Activated CD4-positive, alpha-beta memory T cell treated with anti-CD3 and anti-CD28 coated beads for 36 hours (primary cell): Measurements from ENCODE around the gene ZNF823. TPM values are rescaled to one million over a fixed set of nuclear protein-coding genes. Genes with fewer than 3 reads are reported as not detected.

Experiments
- CTCF ChIA-PET: fragments of 350-600 bp; sonication (Branson Sonifier 250); formaldehyde crosslinking; loops from one replicate; lab custom pipeline; 2021; ENCODE audit warnings: antibody characterized with exemption, inconsistent platforms; lab: Charles Lee
- POLR2A ChIA-PET: fragments of 350-600 bp; sonication (Branson Sonifier 250); formaldehyde crosslinking; loops from one replicate; lab custom pipeline; 2021; ENCODE audit warnings: antibody characterized with exemption; lab: Charles Lee
- DNase-seq: peaks from one replicate; pipeline ENCODE4 v3.0.0-alpha.2; 2020
- H3K27ac Mint-ChIP-seq: one replicate; pipeline ENCODE4 v1.8.0; 2021; ENCODE audit warnings: mixed read lengths
- H3K27me3 Mint-ChIP-seq: one replicate; pipeline ENCODE4 v1.8.0; 2021; ENCODE audit warnings: mixed read lengths
- H3K36me3 Mint-ChIP-seq: one replicate; pipeline ENCODE4 v1.8.0; 2021; ENCODE audit warnings: mixed read lengths
- H3K4me1 Mint-ChIP-seq: one replicate; pipeline ENCODE4 v1.8.0; 2021; ENCODE audit warnings: low read depth, mixed read lengths
- H3K4me3 Mint-ChIP-seq: one replicate; pipeline ENCODE4 v1.8.0; 2021; ENCODE audit warnings: mild to moderate bottlenecking, mixed read lengths
- H3K9me3 Mint-ChIP-seq: one replicate; pipeline ENCODE4 v1.8.0; 2021; ENCODE audit warnings: mixed read lengths
- intact Hi-C: fragments of 100-400 bp; cut with micrococcal nuclease; formaldehyde crosslinking; loops from one replicate; pipeline ENCODE4 v1.15.1; 2023
- total RNA-seq, 2 experiments: library from RNA; stranded (reverse); gene quantifications; one replicate each; pipeline ENCODE4 v1.2.3, GENCODE V29; 2021

Gene ZNF823
- total RNA-seq, 2 experiments from 2014 or later: 3.2 to 3.9 TPM

DNA sequence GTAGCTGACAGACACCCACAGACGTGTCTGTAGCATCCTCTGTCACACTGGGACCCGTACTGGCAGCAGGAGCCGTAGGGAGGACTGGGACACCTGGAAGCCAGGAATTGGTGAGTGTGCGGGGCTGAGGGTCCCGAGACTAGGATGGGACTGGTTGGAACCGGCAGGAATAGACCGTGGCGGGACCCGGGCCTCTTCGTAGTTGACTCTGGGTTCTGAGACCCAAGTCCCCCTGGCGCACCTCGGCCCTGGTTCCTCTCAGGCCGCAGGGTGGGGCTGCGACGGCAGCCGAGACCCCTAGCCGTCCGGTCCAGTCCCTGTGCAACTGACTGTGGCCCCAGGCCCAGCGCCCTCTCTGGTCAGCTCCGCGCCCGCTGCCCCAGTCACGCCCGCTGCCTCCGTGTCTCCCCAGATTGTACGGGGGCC lies 64.7 kb downstream of the ZNF823 start:
- Mint-ChIP-seq H3K4me3 (no peak overlapping the region), H3K4me1 (peaks cover 4% of the 10 kb centered on the region)
- CTCF ChIA-PET: no interaction called here

DNA sequence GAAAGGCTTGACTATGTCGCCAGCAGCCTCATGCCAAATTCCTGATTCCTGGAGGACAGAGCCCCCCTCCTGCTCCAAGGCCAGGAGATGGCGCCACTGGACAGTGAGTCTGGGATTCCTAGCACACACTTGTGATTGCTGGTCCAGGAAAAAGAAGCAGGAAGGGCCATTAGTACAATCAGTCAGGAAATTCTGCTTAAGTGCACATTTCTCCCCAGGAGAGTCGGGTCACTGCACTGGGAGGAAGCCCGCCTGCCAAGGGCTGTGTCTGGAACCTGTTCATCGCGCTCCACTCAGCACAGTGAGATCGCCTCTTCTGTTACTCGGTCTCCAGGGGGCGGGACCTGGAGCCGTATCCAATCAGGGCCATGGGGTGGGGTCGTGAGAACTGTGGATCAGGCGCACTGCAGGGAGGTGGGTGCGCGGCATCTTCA lies 65.1 kb downstream of the ZNF823 start:
- CTCF ChIA-PET: interaction anchor here (0.7 kb wide), 1 partner anchor 115 kb away, joined by 3 read pairs; the partner anchor contains the start of gene ELOF1
- DNase-seq: peak; percentile 46
- POLR2A ChIA-PET: no interaction called here
- Mint-ChIP-seq H3K4me3 (no peak overlapping the region), H3K9me3 (peaks cover 11% of the 10 kb centered on the region), H3K27ac (no peak overlapping the region), H3K27me3 (peaks cover 24% of the 10 kb centered on the region), H3K36me3 (no peaks in the 10 kb centered on the region), H3K4me1 (peaks cover 4% of the 10 kb centered on the region)
- intact Hi-C loops: no loop called here

More for the DNA sequence above, 64.7 kb downstream of the ZNF823 start:
- DNase-seq: no peak
- POLR2A ChIA-PET: no interaction called here
- intact Hi-C loops: no loop called here
- Mint-ChIP-seq H3K9me3 (peaks cover 11% of the 10 kb centered on the region), H3K27me3 (peaks cover 24% of the 10 kb centered on the region), H3K27ac (no peak overlapping the region), H3K36me3 (no peaks in the 10 kb centered on the region)

Other genes with a start within 250 kb of the ZNF823 start
- 10 to 100 TPM in 1 of 2 experiments, 1 to 10 TPM in 1; 8.4 to 10.3 TPM for gene ZNF653, start 233.1 kb downstream of the ZNF823 start, total RNA-seq
- gene ECSIT, start 209.8 kb downstream of the ZNF823 start, total RNA-seq: 10 to 100 TPM; 34.9 to 36.6 TPM
- not detected for gene CNN1, start 200.1 kb downstream of the ZNF823 start, total RNA-seq
- gene ELOF1, start 179.7 kb downstream of the ZNF823 start, total RNA-seq: 10 to 100 TPM; 48.5 to 49.1 TPM
- 10 to 100 TPM; 10.2 to 12.3 TPM for gene ACP5, start 161.3 kb downstream of the ZNF823 start, total RNA-seq
- 1 to 10 TPM; 6.6 to 7.0 TPM for gene ZNF627, start 141.5 kb downstream of the ZNF823 start, total RNA-seq
- gene ZNF441, start 28.1 kb upstream of the ZNF823 start, total RNA-seq: 1 to 10 TPM; 6.4 TPM
- gene ZNF491, start 59.6 kb upstream of the ZNF823 start, total RNA-seq: under 1 TPM; 0.33 to 0.46 TPM
- gene ZNF440, start 75.3 kb upstream of the ZNF823 start, total RNA-seq: 1 to 10 TPM; 5.7 to 6.4 TPM
- 1 to 10 TPM; 4.8 to 5.6 TPM for gene ZNF439, start 109.8 kb upstream of the ZNF823 start, total RNA-seq
- 1 to 10 TPM in 1 of 2 experiments, under 1 TPM in 1; 0.94 to 1.5 TPM for gene ZNF69, start 148.8 kb upstream of the ZNF823 start, total RNA-seq
- gene ZNF700, start 186.2 kb upstream of the ZNF823 start, total RNA-seq: 10 to 100 TPM; 12.9 to 13.0 TPM
- 1 to 10 TPM in 1 of 2 experiments, under 1 TPM in 1; 0.97 to 1.6 TPM for gene ZNF763, start 226.1 kb upstream of the ZNF823 start, total RNA-seq